ENCODE data around the gene OXLD1. TPM values are rescaled to one million over a fixed set of nuclear protein-coding genes. Genes with fewer than 3 reads are reported as not detected.
"Not testable (repeated sequence)": the region's sequence is repeated elsewhere in the genome, so short reads cannot be mapped to it uniquely, and the experiment has no call there.

The OXLD1 gene
- total RNA-seq, 1 donor from 2014 or later = 18.4 TPM

GRCh38 chr17:81676906-81677305, 10.5 kb upstream of the OXLD1 start:
- DNase-seq = no peak
- intact Hi-C loops (cut with micrococcal nuclease) = no loop called here
- no peak for TF ChIP-seq CTCF (IDR thresholded peaks at IDR 0.05; ENCODE audit: borderline replicate concordance)
- Histone ChIP-seq H3K27me3 (ENCODE audit: low read depth) (no peaks in the 10 kb centered on the region), H3K4me3 (no peak overlapping the region), H3K9me3 (replicated peaks) (no peaks in the 10 kb centered on the region), H3K36me3 (peaks cover 24% of the 10 kb centered on the region), H3K4me1 (peaks cover 15% of the 10 kb centered on the region), H3K27ac (replicated peaks) (no peak overlapping the region)

GRCh38 chr17:81675515-81676221, 9.3 kb upstream of the OXLD1 start:
- H3K27me3 ChIP-seq (ENCODE audit: low read depth); intact Hi-C loops (cut with micrococcal nuclease); H3K4me1 ChIP-seq; H3K4me3 ChIP-seq; H3K27ac ChIP-seq (replicated peaks); DNase-seq; H3K9me3 ChIP-seq (replicated peaks): not testable (repeated sequence)
- TF ChIP-seq CTCF (IDR thresholded peaks at IDR 0.05; ENCODE audit: borderline replicate concordance) = peak; percentile 65
- peaks cover 34% of the 10 kb centered on the region for H3K36me3 ChIP-seq

GRCh38 chr17:81673561-81674258, 7.3 kb upstream of the OXLD1 start:
- intact Hi-C loops (cut with micrococcal nuclease) = no loop called here
- H3K36me3 ChIP-seq = peaks cover 51% of the 10 kb centered on the region

GRCh38 chr17:81672954-81673353, 6.5 kb upstream of the OXLD1 start:
- H3K27me3 ChIP-seq (ENCODE audit: low read depth) = no peaks in the 10 kb centered on the region
- intact Hi-C loops (cut with micrococcal nuclease) = no loop called here
- H3K4me3 ChIP-seq = no peak overlapping the region
- TF ChIP-seq CTCF (IDR thresholded peaks at IDR 0.05; ENCODE audit: borderline replicate concordance) = no peak
- H3K9me3 ChIP-seq (replicated peaks) = no peaks in the 10 kb centered on the region
- peaks cover 55% of the 10 kb centered on the region for H3K36me3 ChIP-seq
- H3K27ac ChIP-seq (replicated peaks) = no peak overlapping the region
- no peak for DNase-seq
- peaks cover 5% of the 10 kb centered on the region for H3K4me1 ChIP-seq

More at GRCh38 chr17:81673561-81674258, 7.3 kb upstream of the OXLD1 start:
- Histone ChIP-seq H3K4me3 (no peak overlapping the region), H3K9me3 (replicated peaks) (no peaks in the 10 kb centered on the region), H3K27me3 (ENCODE audit: low read depth) (no peaks in the 10 kb centered on the region), H3K4me1 (no peaks in the 10 kb centered on the region), H3K27ac (replicated peaks) (no peak overlapping the region)
- DNase-seq = no peak
- TF ChIP-seq CTCF (IDR thresholded peaks at IDR 0.05; ENCODE audit: borderline replicate concordance) = no peak

- TF ChIP-seq CTCF (IDR thresholded peaks at IDR 0.05; ENCODE audit: borderline replicate concordance) = no peak
- no peaks in the 10 kb centered on the region for H3K27me3 ChIP-seq (ENCODE audit: low read depth)
- peaks cover 10% of the 10 kb centered on the region for H3K4me1 ChIP-seq
- H3K27ac ChIP-seq (replicated peaks) = no peak overlapping the region
- H3K9me3 ChIP-seq (replicated peaks) = no peaks in the 10 kb centered on the region
- no peak for DNase-seq
- H3K36me3 ChIP-seq = peaks cover 55% of the 10 kb centered on the region
- H3K4me3 ChIP-seq = no peak overlapping the region
- intact Hi-C loops (cut with micrococcal nuclease) = no loop called here
Observed at GRCh38 chr17:81672504-81672903, 6.1 kb upstream of the OXLD1 start.

Data from left ventricle myocardium inferior (tissue), 1 donor.